NCI-H748 (cell line): ENCODE measurements around the gene CLN3.
"Not testable (repeated sequence)": the region's sequence is repeated elsewhere in the genome, so short reads cannot be mapped to it uniquely, and the experiment has no call there.

Experiments
- DNase-seq: peaks from one replicate; lab custom pipeline; 2025; ENCODE audit not compliant: unreplicated experiment; lab: John Stamatoyannopoulos, UW

Gene CLN3

GRCh38 chr16:28514246-28514645 lies 22.4 kb upstream of the CLN3 start:
- DNase-seq = no peak

- no peak for DNase-seq
Measured at GRCh38 chr16:28513484-28514181, 21.8 kb upstream of the CLN3 start.

DNA sequence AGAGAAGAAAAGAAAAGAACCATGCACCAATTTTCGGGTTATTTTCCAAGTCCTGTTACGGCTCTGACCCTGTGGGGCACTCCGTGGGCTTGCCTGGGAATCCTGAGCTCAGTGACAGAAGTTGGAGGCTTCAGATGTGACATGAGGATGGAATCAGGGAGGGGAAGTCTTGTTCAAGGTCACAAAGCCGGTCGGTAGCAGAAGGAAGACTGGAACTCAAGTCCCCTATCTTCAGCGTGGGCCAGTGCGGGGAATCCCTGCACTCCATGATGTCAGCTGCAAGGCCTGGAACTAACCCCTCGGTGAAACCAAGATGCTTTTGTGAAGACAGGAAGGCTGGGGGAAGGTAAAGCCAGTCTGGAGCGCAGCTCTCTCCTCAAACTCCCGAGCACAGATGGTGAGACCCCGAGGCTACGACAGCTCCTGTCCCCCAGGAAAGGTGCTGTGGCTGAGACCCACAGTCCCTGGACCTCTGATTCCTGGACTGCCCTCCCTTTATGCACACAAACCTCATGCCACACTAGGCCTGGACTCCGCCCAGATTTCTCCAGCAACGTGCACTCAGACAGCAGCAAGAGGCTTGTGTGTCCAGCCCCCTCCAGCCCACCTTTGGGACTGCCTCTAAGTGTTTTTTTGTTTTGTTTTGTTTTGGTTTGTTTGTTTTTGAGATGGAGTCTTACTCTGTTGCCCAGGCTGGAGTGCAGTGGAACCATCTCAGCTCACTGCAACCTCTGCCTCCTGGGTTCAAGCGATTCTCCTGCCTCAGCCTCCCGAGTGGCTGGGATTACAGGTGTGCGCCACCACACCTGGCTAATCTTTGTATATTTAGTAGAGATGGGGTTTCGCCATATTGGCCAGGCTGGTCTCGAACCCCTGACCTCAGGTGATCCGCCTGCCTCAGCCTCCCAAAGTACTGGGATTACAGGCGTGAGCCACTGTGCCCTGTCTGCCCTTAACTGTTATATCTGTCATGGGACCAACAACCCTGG lies 20.2 kb upstream of the CLN3 start:
- no peak for DNase-seq

DNA sequence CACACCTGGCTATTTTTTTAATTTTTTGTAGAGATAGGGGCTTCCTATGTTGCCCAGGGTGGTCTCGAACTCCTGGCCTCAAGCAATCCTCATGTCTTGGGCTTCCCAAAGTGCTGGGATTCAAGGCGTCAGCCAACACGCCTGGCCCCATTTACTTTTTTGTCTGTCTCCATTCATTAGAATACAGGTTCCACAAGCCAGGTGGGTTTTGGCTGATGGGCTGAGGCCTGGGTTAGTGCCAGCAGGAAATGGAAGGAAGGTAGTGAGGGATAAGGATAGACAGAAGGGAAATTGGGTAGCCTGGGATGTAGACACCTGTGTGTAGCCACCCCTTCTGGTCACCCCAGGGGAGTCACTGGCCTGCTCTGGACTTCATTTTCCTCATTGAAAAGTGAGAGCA lies 19.2 kb upstream of the CLN3 start:
- no peak for DNase-seq

DNA sequence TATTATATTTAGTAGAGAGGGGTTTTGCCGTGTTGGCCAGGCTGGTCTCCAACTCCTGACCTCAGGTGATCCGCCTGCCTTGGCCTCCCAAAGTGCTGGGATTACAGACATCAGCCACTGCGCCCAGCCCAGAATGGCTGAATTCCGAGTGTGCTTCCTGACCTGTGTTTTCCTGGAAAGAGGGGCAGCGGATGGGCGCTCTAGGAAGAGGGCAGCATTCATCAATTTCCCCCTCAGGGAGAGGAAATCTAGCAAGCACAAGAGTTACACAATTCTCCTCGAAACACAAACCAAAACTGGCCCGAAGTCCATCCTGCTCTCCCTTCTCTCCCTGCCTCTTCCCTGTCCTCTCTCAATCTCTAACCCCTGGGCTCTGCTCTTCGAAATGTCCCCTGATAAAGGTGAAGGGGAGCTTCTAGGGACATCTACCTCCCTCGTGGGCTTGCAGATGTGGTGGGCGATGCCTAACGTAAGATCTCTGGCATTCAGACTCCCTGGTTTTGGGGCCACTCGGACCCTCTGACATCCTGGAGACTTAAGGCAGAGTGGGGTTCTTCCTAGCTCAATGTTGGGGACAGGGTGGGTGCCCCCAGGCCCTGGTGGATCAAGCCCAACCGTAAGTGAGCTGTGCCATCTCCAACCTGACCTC lies 13.7 kb upstream of the CLN3 start:
- no peak for DNase-seq

DNA sequence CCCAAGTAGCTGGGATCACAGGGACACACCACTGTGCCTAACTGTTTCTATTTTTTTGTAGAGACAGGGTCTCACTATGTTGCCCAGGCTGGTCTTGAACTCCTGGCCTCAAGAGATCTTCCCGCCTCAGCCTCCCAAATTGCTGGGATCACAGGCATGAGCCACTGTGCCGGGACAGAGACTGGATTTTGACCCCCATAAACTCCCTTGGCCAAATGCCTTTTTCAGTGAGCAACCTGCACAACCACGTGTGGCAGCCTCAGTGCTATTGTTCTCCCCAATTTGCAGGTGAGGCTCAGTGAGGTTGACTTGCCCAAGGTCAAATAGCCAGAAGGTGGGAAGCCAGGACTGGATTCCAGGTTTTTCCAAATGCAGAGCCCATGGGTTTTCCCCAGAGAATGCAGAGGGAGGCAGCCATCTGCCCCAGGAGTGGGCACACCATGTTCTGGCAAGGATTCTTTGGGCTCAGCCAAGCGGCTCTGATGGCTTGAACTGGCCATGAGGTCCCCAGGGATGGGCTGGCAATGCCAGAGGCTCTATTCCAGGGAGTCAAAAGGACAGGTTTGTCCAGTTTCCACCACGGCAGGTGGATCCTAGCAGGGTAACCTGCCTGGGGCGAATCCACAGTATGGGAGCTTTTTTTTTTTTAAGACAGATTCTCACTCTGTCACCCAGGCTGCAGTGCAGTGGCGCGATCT lies 13.0 kb upstream of the CLN3 start:
- DNase-seq = peak; percentile 13

- no peak for DNase-seq
Measured at GRCh38 chr16:28503470-28504259, 11.8 kb upstream of the CLN3 start.

GRCh38 chr16:28502290-28502689 lies 10.4 kb upstream of the CLN3 start:
- no peak for DNase-seq

DNA sequence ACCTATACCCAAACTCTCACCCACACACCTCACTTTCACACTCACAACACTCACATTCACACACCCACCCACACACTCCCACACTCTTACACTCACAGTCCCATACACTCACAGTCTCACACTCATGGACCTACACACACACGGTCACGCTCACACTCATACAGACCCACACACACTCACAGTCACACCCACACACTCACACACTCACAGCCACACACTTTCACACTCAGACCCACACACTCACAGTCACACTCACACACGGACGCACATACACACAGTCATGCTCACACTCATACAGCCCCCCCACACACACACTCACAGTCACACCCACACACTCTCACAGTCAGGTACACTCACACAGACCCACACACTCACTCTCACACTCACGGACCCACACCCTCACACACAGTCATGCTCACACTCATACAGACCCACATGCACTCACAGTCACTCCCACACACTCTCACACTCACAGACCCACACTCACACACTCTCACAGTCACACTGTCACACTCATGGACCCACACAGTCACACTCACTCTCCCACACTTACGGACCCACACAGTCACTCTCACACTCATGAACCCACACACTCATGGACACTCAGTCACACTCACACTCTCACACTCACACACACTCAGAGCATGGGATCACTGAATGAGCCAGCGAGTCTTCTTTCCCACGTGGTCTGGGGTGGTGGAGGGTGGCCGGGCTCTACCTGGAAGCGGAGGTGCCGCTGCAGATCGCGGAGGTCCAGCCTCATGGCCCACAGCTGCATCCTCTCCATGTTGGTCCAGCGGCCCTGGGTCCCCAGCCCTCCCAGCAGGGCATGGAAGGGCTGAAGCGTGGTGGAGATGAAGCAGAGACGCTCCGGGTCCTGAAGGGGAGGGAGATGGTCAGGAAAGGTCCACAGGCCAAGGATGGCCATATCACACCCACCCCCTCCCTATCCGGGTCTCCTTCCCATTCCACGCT lies 9.7 kb upstream of the CLN3 start:
- DNase-seq = no peak

DNA sequence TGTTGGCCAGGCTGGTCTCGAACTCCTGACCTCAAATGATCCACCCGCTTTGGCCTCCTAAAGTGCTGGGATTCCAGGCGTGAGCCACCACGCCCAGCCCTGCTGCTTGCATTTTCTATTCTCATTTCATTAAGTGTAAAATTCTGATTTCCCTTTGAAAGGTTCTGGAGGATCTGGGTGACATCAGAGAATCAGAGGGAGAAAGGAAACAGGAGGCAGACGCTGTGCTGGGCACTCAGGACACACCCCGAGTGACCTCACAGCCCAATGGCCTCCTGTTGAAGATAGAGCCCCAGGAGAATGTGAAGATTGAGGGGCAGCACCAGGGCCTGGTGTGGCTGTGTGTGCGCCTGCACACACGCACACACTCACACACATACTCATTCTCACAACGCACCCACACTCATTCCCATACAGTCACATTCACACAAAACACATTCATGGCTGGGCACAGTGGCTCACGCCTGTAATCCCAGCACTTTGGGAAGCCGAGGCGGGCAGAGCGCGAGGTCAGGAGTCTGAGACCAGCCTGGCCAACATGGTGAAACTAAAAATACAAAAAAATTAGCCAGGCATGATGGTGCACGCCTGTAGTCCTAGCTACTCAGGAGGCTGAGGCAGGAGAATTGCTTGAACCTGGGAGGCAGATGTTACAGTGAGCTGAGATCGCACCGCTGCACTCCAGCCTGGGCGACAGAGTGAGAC lies 8.8 kb upstream of the CLN3 start:
- DNase-seq = not testable (repeated sequence)

GRCh38 chr16:28499854-28500253 lies 8.0 kb upstream of the CLN3 start:
- no peak for DNase-seq

DNA sequence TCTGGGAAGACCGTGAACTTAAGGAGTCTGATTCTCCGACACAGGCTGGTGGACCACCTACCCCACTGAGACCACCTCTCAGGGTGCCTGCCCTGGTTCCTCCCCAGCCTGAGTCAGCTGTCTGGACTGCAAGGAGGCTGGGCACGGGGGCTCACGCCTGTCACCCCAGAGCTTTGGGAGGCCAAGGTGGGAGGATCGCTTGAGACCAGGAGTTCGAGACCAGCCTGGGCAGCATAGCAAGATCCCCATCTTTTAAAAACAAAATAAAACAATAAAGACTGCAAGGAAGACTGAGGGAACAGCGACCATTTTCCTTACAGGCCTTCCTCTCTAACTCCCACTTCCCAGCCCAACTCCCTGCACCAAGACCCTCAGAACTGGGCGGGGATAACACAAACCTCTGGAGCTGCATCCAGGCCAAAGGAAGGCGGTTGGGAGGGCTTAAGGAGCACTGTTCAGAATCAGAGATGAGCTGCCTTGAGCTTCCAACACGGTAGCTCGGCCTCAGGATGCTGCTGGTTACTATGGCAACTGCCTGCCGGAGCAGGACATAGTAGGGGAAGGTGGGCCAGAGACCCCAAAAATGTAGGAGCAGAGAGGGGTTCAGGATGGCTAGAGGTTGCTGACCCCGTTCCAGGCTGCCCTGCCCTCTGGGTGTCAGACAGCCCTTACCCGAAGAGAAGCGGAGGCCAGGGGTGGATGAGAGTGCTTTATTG lies 7.0 kb upstream of the CLN3 start:
- no peak for DNase-seq

GRCh38 chr16:28497861-28498599 lies 6.2 kb upstream of the CLN3 start:
- no peak for DNase-seq

GRCh38 chr16:28497386-28497785 lies 5.5 kb upstream of the CLN3 start:
- no peak for DNase-seq

- DNase-seq = no peak
Measured at GRCh38 chr16:28496844-28497243, 5.0 kb upstream of the CLN3 start.

GRCh38 chr16:28495795-28496749 lies 4.2 kb upstream of the CLN3 start:
- DNase-seq = no peak
